B cell (primary cell): ENCODE results near the gene PRLR. TPM values are rescaled to one million over a fixed set of nuclear protein-coding genes. Genes with fewer than 3 reads are reported as not detected.

Experiments used
- ATAC-seq: fragments of 200-7000 bp; cut with Tn5 transposase; one replicate; pipeline ENCODE4 v1.10.0; 2021; ENCODE audit warnings: low read depth, mild to moderate bottlenecking, moderate number of reproducible peaks, moderate library complexity
- CTCF ChIA-PET: fragments of 350-600 bp; sonication (Branson Sonifier 250); formaldehyde crosslinking; loops from one replicate; lab custom pipeline; 2021; ENCODE audit warnings: antibody characterized with exemption, inconsistent platforms; lab: Charles Lee
- POLR2A ChIA-PET: fragments of 350-600 bp; sonication (Branson Sonifier 250); formaldehyde crosslinking; loops from one replicate; lab custom pipeline; 2021; ENCODE audit warnings: antibody characterized with exemption; lab: Charles Lee
- DNase-seq: peaks from one replicate; pipeline ENCODE4 v3.0.0; 2013
- H2AFZ ChIP-seq: 2 replicates; pipeline ENCODE4 v1.6.1; 2012; ENCODE audit warnings: mild to moderate bottlenecking, low read depth, low read length; ENCODE audit not compliant: insufficient read depth, poor library complexity, severe bottlenecking
- H3K27ac ChIP-seq, 2 donors: 1 replicate in 1 of 2; 2 replicates in 1 of 2; pipeline ENCODE4 v1.5.1; 2012 to 2013; ENCODE audit warnings: low read length in 2 of 2, mild to moderate bottlenecking in 2 of 2, moderate library complexity in 1 of 2
- H3K27me3 ChIP-seq, 4 experiments: fragments of 200-600 bp in 1 of 4; sonication (generic) in 1 of 4; replicated peaks in 1 of 4; 1 replicate in 2 of 4; 2 replicates in 2 of 4; pipeline versions ENCODE4 v1.6.1 to v1.7.0; 2013 to 2016; ENCODE audit warnings: low read length in 3 of 4, mild to moderate bottlenecking in 2 of 4, mixed read lengths in 1 of 4, moderate library complexity in 1 of 4; ENCODE audit not compliant: insufficient read depth in 4 of 4, control insufficient read depth in 3 of 4; ENCODE audit errors: control extremely low read depth in 1 of 4
- H3K36me3 ChIP-seq, 2 experiments: replicated peaks in 1 of 2; 1 replicate in 1 of 2; 2 replicates in 1 of 2; pipeline versions ENCODE4 v1.6.1 to v1.7.1; 2013; ENCODE audit warnings: low read length in 1 of 2; ENCODE audit not compliant: insufficient read depth in 2 of 2, control insufficient read depth in 1 of 2; ENCODE audit errors: control extremely low read depth in 1 of 2, extremely low read depth in 1 of 2
- H3K4me1 ChIP-seq, 2 donors: fragments of 200-600 bp in 1 of 2; sonication (generic) in 1 of 2; 1 replicate in 1 of 2; 2 replicates in 1 of 2; pipeline versions ENCODE4 v1.5.1 to v1.6.1; 2013 to 2017; ENCODE audit warnings: low read length in 2 of 2; ENCODE audit not compliant: control insufficient read depth in 2 of 2, insufficient read depth in 2 of 2
- H3K4me2 ChIP-seq: replicated peaks from 2 replicates; pipeline ENCODE3; 2012; ENCODE audit warnings: mild to moderate bottlenecking, low read depth, low read length; ENCODE audit not compliant: poor library complexity, severe bottlenecking
- H3K4me3 ChIP-seq, 5 experiments: fragments of 200-600 bp in 1 of 5; sonication (generic) in 1 of 5; 1 replicate in 3 of 5; 2 replicates in 2 of 5; pipeline versions ENCODE4 v1.5.1 to v1.7.0; 2011 to 2016; ENCODE audit warnings: low read length in 4 of 5, mild to moderate bottlenecking in 4 of 5, low read depth in 2 of 5, control low read depth in 1 of 5, moderate library complexity in 1 of 5; ENCODE audit not compliant: insufficient read depth in 1 of 5; ENCODE audit errors: control extremely low read depth in 1 of 5, extremely low read depth in 1 of 5
- H3K79me2 ChIP-seq: fragments of 200-600 bp; sonication (generic); one replicate; pipeline ENCODE4 v1.6.0; 2016; ENCODE audit warnings: low read length; ENCODE audit not compliant: control insufficient read depth, insufficient read depth
- H3K9ac ChIP-seq: fragments of 200-600 bp; sonication (generic); 2 replicates; pipeline ENCODE4 v1.6.1; 2017; ENCODE audit warnings: mild to moderate bottlenecking, low read length, moderate library complexity
- H3K9me3 ChIP-seq, 3 donors: one replicate each; pipeline versions ENCODE4 v1.6.1 to v1.7.1; 2013; ENCODE audit warnings: low read length in 2 of 3; ENCODE audit not compliant: control insufficient read depth in 2 of 3, insufficient read depth in 1 of 3; ENCODE audit errors: control extremely low read depth in 1 of 3
- H4K20me1 ChIP-seq: 2 replicates; pipeline ENCODE4 v1.6.0; 2012; ENCODE audit warnings: mild to moderate bottlenecking, low read length; ENCODE audit not compliant: insufficient read depth, control insufficient read depth, poor library complexity, severe bottlenecking
- H3K27ac Mint-ChIP-seq: one replicate; pipeline ENCODE4 v1.8.0; 2021; ENCODE audit warnings: mixed read lengths
- H3K27me3 Mint-ChIP-seq: one replicate; pipeline ENCODE4 v1.8.0; 2021; ENCODE audit warnings: mixed read lengths
- H3K4me1 Mint-ChIP-seq: one replicate; pipeline ENCODE4 v1.8.0; 2021; ENCODE audit warnings: mixed read lengths
- H3K4me3 Mint-ChIP-seq: one replicate; pipeline ENCODE4 v1.8.0; 2021; ENCODE audit warnings: mixed read lengths
- H3K9me3 Mint-ChIP-seq: one replicate; pipeline ENCODE4 v1.8.0; 2022; ENCODE audit warnings: mixed read lengths; ENCODE audit not compliant: insufficient read depth
- CTCF ChIP-seq: fragments of 200-600 bp; IDR thresholded peaks from one replicate; pipeline ENCODE4 v1.8.0; 2022; ENCODE audit warnings: antibody characterized with exemption, mild to moderate bottlenecking
- EZH2 ChIP-seq: IDR thresholded peaks from 2 replicates; pipeline ENCODE4 v1.6.1; 2012; ENCODE audit warnings: borderline replicate concordance, low read depth, mild to moderate bottlenecking, moderate library complexity, low read length; ENCODE audit not compliant: insufficient read depth, poor library complexity, severe bottlenecking
- WGBS: methylation state at CpG from one replicate; pipeline ENCODE4 v1.1.5; 2013; ENCODE audit warnings: missing lambda C conversion rate; ENCODE audit not compliant: insufficient coverage; 5-methylcytosine and 5-hydroxymethylcytosine counted together
- intact Hi-C: fragments of 100-400 bp; cut with micrococcal nuclease; formaldehyde crosslinking; loops from one replicate; pipeline ENCODE4 v1.10.0; 2022
- polyA plus RNA-seq: library from polyadenylated mRNA; depleted of rRNA; stranded (reverse); fragments of >200 nt; gene quantifications from 2 replicates; pipeline ENCODE4 v1.2.3, GENCODE V29; 2012
- total RNA-seq, 2 donors: library from RNA; stranded (reverse); fragments of 120-200 nt in 1 of 2; gene quantifications; 1 replicate in 1 of 2; 2 replicates in 1 of 2; pipeline versions ENCODE4 v1.2.3 to v1.2.4, GENCODE V29; 2013 to 2022

The PRLR gene
- total and polyA plus RNA-seq, 2 donors (not counting 1 experiment from before 2014, with no cell fraction given), result 0.39 TPM; not detected in 1

DNA sequence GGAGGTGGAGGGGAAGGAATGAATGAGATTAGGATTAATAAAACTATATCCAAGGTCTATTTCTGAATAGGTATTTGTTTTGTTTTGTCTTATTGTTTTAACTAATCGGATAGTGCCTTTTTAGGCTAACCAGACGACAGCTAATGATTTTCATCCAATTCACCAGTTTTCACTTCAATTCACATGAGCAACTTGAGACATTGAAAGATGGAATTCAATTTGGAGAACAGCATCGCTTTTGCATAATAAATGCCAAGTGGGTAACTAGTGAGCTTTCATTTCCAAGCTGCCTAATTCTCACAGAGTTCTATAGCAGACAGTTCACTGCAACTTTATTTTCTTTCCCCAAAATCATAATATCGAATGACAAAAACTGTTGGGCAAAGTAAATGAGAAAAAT lies 187.5 kb downstream of the PRLR start:
- H3K9me3 ChIP-seq, result peaks cover 0 to 2% (median 0%) of the 10 kb centered on the region in 3 donors
- H3K4me1 ChIP-seq, result no peaks in the 10 kb centered on the region
- TF ChIP-seq EZH2 (no peak), CTCF (no peak)
- H3K27me3 ChIP-seq, result peaks cover 0 to 1% (median 0%) of the 10 kb centered on the region in 4 experiments
- Mint-ChIP-seq H3K27me3 (peaks cover 17% of the 10 kb centered on the region), H3K4me1 (no peaks in the 10 kb centered on the region), H3K27ac (no peak overlapping the region), H3K9me3 (no peaks in the 10 kb centered on the region), H3K4me3 (no peak overlapping the region)
- no peaks in the 10 kb centered on the region for H4K20me1 ChIP-seq
- H2AFZ ChIP-seq, result no peak overlapping the region
- no peak for ATAC-seq
- no peak overlapping the region for H3K9ac ChIP-seq
- no peaks in the 10 kb centered on the region for H3K79me2 ChIP-seq
- H3K4me2 ChIP-seq, result no peak overlapping the region
- no peak overlapping the region for H3K4me3 ChIP-seq
- no peak for DNase-seq
- POLR2A ChIA-PET, result no interaction called here
- CTCF ChIA-PET, result no interaction called here
- no peaks in the 10 kb centered on the region for H3K36me3 ChIP-seq
- no peak overlapping the region for H3K27ac ChIP-seq
- WGBS, result no CpG with 5 or more reads among the region's 4 CpGs
- intact Hi-C loops, result no loop called here

DNA sequence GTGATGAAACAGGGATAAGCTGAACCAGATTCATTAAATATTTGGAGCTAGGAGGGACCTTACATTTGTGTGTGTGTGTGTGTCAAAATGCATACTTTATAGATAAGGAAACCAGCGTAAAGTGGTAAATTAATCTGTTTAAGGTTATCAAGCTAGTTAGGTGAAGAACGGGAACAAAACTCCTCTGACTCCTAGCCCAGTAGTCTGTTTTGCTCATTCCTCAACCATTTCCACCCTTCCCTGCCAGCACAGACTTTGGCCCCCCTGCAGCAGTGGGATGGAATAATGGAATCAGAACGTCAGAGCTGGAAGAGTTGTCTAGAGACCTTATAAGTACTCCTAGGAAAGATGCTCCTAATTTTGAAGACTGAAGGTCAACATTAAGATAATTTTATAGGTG lies 189.0 kb downstream of the PRLR start:
- no peaks in the 10 kb centered on the region for H3K9me3 Mint-ChIP-seq
- Histone ChIP-seq H3K27me3 (no peaks in the 10 kb centered on the region), H3K36me3 (no peaks in the 10 kb centered on the region), H3K4me3 (no peak overlapping the region), H2AFZ (no peak overlapping the region), H3K9ac (no peak overlapping the region), H4K20me1 (no peaks in the 10 kb centered on the region), H3K4me2 (no peak overlapping the region), H3K4me1 (no peaks in the 10 kb centered on the region), H3K9me3 (no peaks in the 10 kb centered on the region), H3K79me2 (no peaks in the 10 kb centered on the region), H3K27ac (no peak overlapping the region)
- CTCF ChIA-PET, result no interaction called here
- no peak overlapping the region for H3K4me3 Mint-ChIP-seq
- H3K4me1 Mint-ChIP-seq, result no peaks in the 10 kb centered on the region
- intact Hi-C loops, result no loop called here
- DNase-seq (no peak), ATAC-seq (no peak)
- WGBS, result no CpG with 5 or more reads among the region's 3 CpGs
- H3K27me3 Mint-ChIP-seq, result peaks cover 17% of the 10 kb centered on the region
- TF ChIP-seq EZH2 (no peak), CTCF (no peak)
- POLR2A ChIA-PET, result no interaction called here
- H3K27ac Mint-ChIP-seq, result no peak overlapping the region
